ENCODE results near the gene SMC1B.
A peak's percentile ranks its signal among the peaks of the same experiment; 100 is the strongest.

The SMC1B gene

GRCh38 chr22:45349916-45350315, 63.5 kb downstream of the SMC1B start:
- H3K27me3 ChIP-seq (ENCODE audit: control insufficient read depth, insufficient read depth, low read length) = no peaks in the 10 kb centered on the region
- no peaks in the 10 kb centered on the region for H3K36me3 ChIP-seq (ENCODE audit: control insufficient read depth, insufficient read depth, low read length)
- no peaks in the 10 kb centered on the region for H3K9me3 ChIP-seq (ENCODE audit: control insufficient read depth, low read length)
- no peak overlapping the region for H3K4me3 ChIP-seq (ENCODE audit: low read depth, low read length)
- no peak overlapping the region for H2AFZ ChIP-seq
- H3K79me2 ChIP-seq = no peaks in the 10 kb centered on the region
- H3K27ac ChIP-seq = no peak overlapping the region
- H3K9ac ChIP-seq = no peak overlapping the region
- no peak overlapping the region for H3K4me2 ChIP-seq (ENCODE audit: low read length)
- TF ChIP-seq, protein P1, sequence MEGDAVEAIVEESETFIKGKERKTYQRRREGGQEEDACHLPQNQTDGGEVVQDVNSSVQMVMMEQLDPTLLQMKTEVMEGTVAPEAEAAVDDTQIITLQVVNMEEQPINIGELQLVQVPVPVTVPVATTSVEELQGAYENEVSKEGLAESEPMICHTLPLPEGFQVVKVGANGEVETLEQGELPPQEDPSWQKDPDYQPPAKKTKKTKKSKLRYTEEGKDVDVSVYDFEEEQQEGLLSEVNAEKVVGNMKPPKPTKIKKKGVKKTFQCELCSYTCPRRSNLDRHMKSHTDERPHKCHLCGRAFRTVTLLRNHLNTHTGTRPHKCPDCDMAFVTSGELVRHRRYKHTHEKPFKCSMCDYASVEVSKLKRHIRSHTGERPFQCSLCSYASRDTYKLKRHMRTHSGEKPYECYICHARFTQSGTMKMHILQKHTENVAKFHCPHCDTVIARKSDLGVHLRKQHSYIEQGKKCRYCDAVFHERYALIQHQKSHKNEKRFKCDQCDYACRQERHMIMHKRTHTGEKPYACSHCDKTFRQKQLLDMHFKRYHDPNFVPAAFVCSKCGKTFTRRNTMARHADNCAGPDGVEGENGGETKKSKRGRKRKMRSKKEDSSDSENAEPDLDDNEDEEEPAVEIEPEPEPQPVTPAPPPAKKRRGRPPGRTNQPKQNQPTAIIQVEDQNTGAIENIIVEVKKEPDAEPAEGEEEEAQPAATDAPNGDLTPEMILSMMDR (IDR thresholded peaks at IDR 0.05) = no peak
- H3K4me1 ChIP-seq = no peaks in the 10 kb centered on the region

GRCh38 chr22:45344334-45344733, 69.1 kb downstream of the SMC1B start:
- H3K9me3 ChIP-seq (ENCODE audit: control insufficient read depth, low read length) = no peaks in the 10 kb centered on the region
- TF ChIP-seq, protein P1 (IDR thresholded peaks at IDR 0.05) = peak; percentile 20
- no peaks in the 10 kb centered on the region for H3K36me3 ChIP-seq (ENCODE audit: control insufficient read depth, insufficient read depth, low read length)
- no peaks in the 10 kb centered on the region for H3K27me3 ChIP-seq (ENCODE audit: control insufficient read depth, insufficient read depth, low read length)
- no peaks in the 10 kb centered on the region for H3K79me2 ChIP-seq
- H3K9ac ChIP-seq = no peak overlapping the region
- H2AFZ ChIP-seq = no peak overlapping the region
- H3K27ac ChIP-seq = no peak overlapping the region
- no peak overlapping the region for H3K4me3 ChIP-seq (ENCODE audit: low read depth, low read length)
- peaks cover 2% of the 10 kb centered on the region for H3K4me1 ChIP-seq
- peak overlapping the region; percentile 12 for H3K4me2 ChIP-seq (ENCODE audit: low read length)

- Histone ChIP-seq H3K27ac (no peak overlapping the region), H3K9me3 (ENCODE audit: control insufficient read depth, low read length) (no peaks in the 10 kb centered on the region), H3K27me3 (ENCODE audit: control insufficient read depth, insufficient read depth, low read length) (no peaks in the 10 kb centered on the region), H3K4me3 (ENCODE audit: low read depth, low read length) (no peak overlapping the region), H2AFZ (no peak overlapping the region), H3K79me2 (no peaks in the 10 kb centered on the region), H3K36me3 (ENCODE audit: control insufficient read depth, insufficient read depth, low read length) (no peaks in the 10 kb centered on the region), H3K4me2 (ENCODE audit: low read length) (no peak overlapping the region), H3K9ac (no peak overlapping the region), H3K4me1 (peaks cover 2% of the 10 kb centered on the region)
- TF ChIP-seq, protein P1 (IDR thresholded peaks at IDR 0.05) = no peak
These were observed 70.3 kb downstream of the SMC1B start for GRCh38 chr22:45343143-45343542.

DNA sequence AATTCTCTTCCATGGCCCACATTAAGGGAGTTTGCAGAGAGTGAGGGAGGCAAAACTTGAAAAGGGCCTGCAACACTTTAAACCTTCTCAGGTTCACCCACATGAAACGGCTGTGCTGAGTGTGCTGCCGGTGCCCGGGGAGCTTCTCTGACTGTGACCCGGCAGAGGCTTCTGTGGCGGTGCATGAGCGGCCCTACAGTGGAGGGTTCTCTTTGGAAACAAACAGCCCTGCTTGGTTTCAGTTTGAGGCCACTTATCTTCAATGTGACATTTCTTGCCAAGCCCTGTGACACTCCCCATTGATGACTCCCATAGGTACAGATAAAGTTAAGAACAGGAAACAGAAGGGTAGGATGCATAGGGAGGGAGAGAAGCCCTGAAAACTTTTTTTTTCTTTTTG, 71.9 kb downstream of the SMC1B start:
- Histone ChIP-seq H3K27me3 (ENCODE audit: control insufficient read depth, insufficient read depth, low read length) (no peaks in the 10 kb centered on the region), H3K27ac (no peak overlapping the region), H3K4me1 (peaks cover 2% of the 10 kb centered on the region), H2AFZ (no peak overlapping the region), H3K79me2 (no peaks in the 10 kb centered on the region), H3K36me3 (ENCODE audit: control insufficient read depth, insufficient read depth, low read length) (no peaks in the 10 kb centered on the region), H3K9me3 (ENCODE audit: control insufficient read depth, low read length) (no peaks in the 10 kb centered on the region), H3K4me2 (ENCODE audit: low read length) (no peak overlapping the region), H3K9ac (no peak overlapping the region), H3K4me3 (ENCODE audit: low read depth, low read length) (no peak overlapping the region)
- TF ChIP-seq, protein P1 (IDR thresholded peaks at IDR 0.05) = no peak

- H3K9me3 ChIP-seq (ENCODE audit: control insufficient read depth, low read length) = no peaks in the 10 kb centered on the region
- H3K9ac ChIP-seq = no peak overlapping the region
- no peak overlapping the region for H3K27ac ChIP-seq
- H3K36me3 ChIP-seq (ENCODE audit: control insufficient read depth, insufficient read depth, low read length) = no peaks in the 10 kb centered on the region
- H3K79me2 ChIP-seq = no peaks in the 10 kb centered on the region
- H3K4me3 ChIP-seq (ENCODE audit: low read depth, low read length) = no peak overlapping the region
- TF ChIP-seq, protein P1 (IDR thresholded peaks at IDR 0.05) = no peak
- H3K4me1 ChIP-seq = peaks cover 2% of the 10 kb centered on the region
- no peak overlapping the region for H3K4me2 ChIP-seq (ENCODE audit: low read length)
- H3K27me3 ChIP-seq (ENCODE audit: control insufficient read depth, insufficient read depth, low read length) = no peaks in the 10 kb centered on the region
- H2AFZ ChIP-seq = no peak overlapping the region
These were observed 73.1 kb downstream of the SMC1B start for GRCh38 chr22:45340323-45340722.
